Activated CD4-positive, alpha-beta T cell treated with anti-CD3 and anti-CD28 coated beads, Interleukin-2, amount 10 ng/mL, durations not matched to agents 24 days and 14 days (primary cell): ENCODE data around the gene EFTUD2. TPM values are rescaled to one million over a fixed set of nuclear protein-coding genes. Genes with fewer than 3 reads are reported as not detected.

Experiments used
- DNase-seq: peaks from one replicate; pipeline ENCODE4 v3.0.0; 2022
- H3K27ac Mint-ChIP-seq: one replicate; pipeline ENCODE4 v1.8.0; 2022; ENCODE audit warnings: mild to moderate bottlenecking, mixed read lengths
- H3K27me3 Mint-ChIP-seq: one replicate; pipeline ENCODE4 v1.8.0; 2022; ENCODE audit warnings: mixed read lengths
- H3K36me3 Mint-ChIP-seq: one replicate; pipeline ENCODE4 v1.8.0; 2022; ENCODE audit warnings: low read depth, mild to moderate bottlenecking, mixed read lengths
- H3K4me1 Mint-ChIP-seq: one replicate; pipeline ENCODE4 v1.8.0; 2021; ENCODE audit warnings: mixed read lengths
- H3K4me3 Mint-ChIP-seq: one replicate; pipeline ENCODE4 v1.8.0; 2022; ENCODE audit warnings: mild to moderate bottlenecking, moderate library complexity, mixed read lengths
- H3K9me3 Mint-ChIP-seq: one replicate; pipeline ENCODE4 v1.8.0; 2021; ENCODE audit warnings: mixed read lengths
- intact Hi-C: fragments of 100-400 bp; cut with micrococcal nuclease; formaldehyde crosslinking; loops from one replicate; pipeline ENCODE4 v1.15.1; 2023
- total RNA-seq: library from RNA; stranded (reverse); gene quantifications from 2 replicates; pipeline ENCODE4 v1.2.3, GENCODE V29; 2022

The EFTUD2 gene
- total RNA-seq, 1 donor from 2014 or later: 262 TPM

GRCh38 chr17:44877121-44877520 lies 22.1 kb downstream of the EFTUD2 start:
- DNase-seq: no peak
- H3K27me3 Mint-ChIP-seq: no peaks in the 10 kb centered on the region
- intact Hi-C loops: no loop called here
- no peaks in the 10 kb centered on the region for H3K9me3 Mint-ChIP-seq
- H3K36me3 Mint-ChIP-seq: peaks cover 49% of the 10 kb centered on the region
- no peak overlapping the region for H3K4me3 Mint-ChIP-seq
- peaks cover 2% of the 10 kb centered on the region for H3K4me1 Mint-ChIP-seq
- no peak overlapping the region for H3K27ac Mint-ChIP-seq

GRCh38 chr17:44875761-44876160 lies 23.5 kb downstream of the EFTUD2 start:
- intact Hi-C loops: no loop called here
- Mint-ChIP-seq H3K4me3 (no peak overlapping the region), H3K27me3 (no peaks in the 10 kb centered on the region), H3K27ac (no peak overlapping the region), H3K36me3 (peaks cover 52% of the 10 kb centered on the region), H3K9me3 (no peaks in the 10 kb centered on the region), H3K4me1 (peaks cover 2% of the 10 kb centered on the region)
- DNase-seq: no peak

GRCh38 chr17:44872131-44872768 lies 27.0 kb downstream of the EFTUD2 start:
- intact Hi-C loops: no loop called here
- Mint-ChIP-seq H3K9me3 (no peaks in the 10 kb centered on the region), H3K4me3 (no peak overlapping the region), H3K27ac (no peak overlapping the region), H3K4me1 (no peaks in the 10 kb centered on the region), H3K36me3 (peaks cover 59% of the 10 kb centered on the region), H3K27me3 (no peaks in the 10 kb centered on the region)
- DNase-seq: no peak

GRCh38 chr17:44871556-44871955 lies 27.7 kb downstream of the EFTUD2 start:
- Mint-ChIP-seq H3K4me1 (no peaks in the 10 kb centered on the region), H3K27ac (no peak overlapping the region), H3K36me3 (peaks cover 60% of the 10 kb centered on the region), H3K27me3 (no peaks in the 10 kb centered on the region), H3K9me3 (no peaks in the 10 kb centered on the region), H3K4me3 (no peak overlapping the region)
- DNase-seq: no peak
- intact Hi-C loops: no loop called here

GRCh38 chr17:44867841-44868240 lies 31.4 kb downstream of the EFTUD2 start:
- Mint-ChIP-seq H3K27me3 (no peaks in the 10 kb centered on the region), H3K36me3 (peaks cover 63% of the 10 kb centered on the region), H3K9me3 (no peaks in the 10 kb centered on the region), H3K4me3 (no peak overlapping the region), H3K27ac (no peak overlapping the region), H3K4me1 (no peaks in the 10 kb centered on the region)
- DNase-seq: no peak
- intact Hi-C loops: no loop called here

- DNase-seq: no peak
- Mint-ChIP-seq H3K36me3 (peaks cover 57% of the 10 kb centered on the region), H3K9me3 (no peaks in the 10 kb centered on the region), H3K4me3 (no peak overlapping the region), H3K4me1 (no peaks in the 10 kb centered on the region), H3K27me3 (no peaks in the 10 kb centered on the region), H3K27ac (no peak overlapping the region)
- intact Hi-C loops: loop anchor here (1.0 kb wide), 2 partner anchors 87 to 91 kb away; no protein-coding TSS in a partner anchor
These were observed 33.3 kb downstream of the EFTUD2 start for GRCh38 chr17:44865931-44866330.

GRCh38 chr17:44865231-44865660 lies 34.0 kb downstream of the EFTUD2 start:
- intact Hi-C loops: loop anchor here (1.0 kb wide), 2 partner anchors 86 to 90 kb away; no protein-coding TSS in a partner anchor
- Mint-ChIP-seq H3K9me3 (no peaks in the 10 kb centered on the region), H3K27ac (no peak overlapping the region), H3K27me3 (no peaks in the 10 kb centered on the region), H3K4me1 (no peaks in the 10 kb centered on the region), H3K4me3 (no peak overlapping the region), H3K36me3 (peaks cover 59% of the 10 kb centered on the region)
- peak; percentile 91 for DNase-seq

- intact Hi-C loops: loop anchor here (1.0 kb wide), 2 partner anchors 86 to 90 kb away; no protein-coding TSS in a partner anchor
- H3K4me3 Mint-ChIP-seq: no peak overlapping the region
- no peaks in the 10 kb centered on the region for H3K4me1 Mint-ChIP-seq
- H3K27me3 Mint-ChIP-seq: no peaks in the 10 kb centered on the region
- no peak for DNase-seq
- H3K27ac Mint-ChIP-seq: no peak overlapping the region
- no peaks in the 10 kb centered on the region for H3K9me3 Mint-ChIP-seq
- peaks cover 59% of the 10 kb centered on the region for H3K36me3 Mint-ChIP-seq
These were observed 34.4 kb downstream of the EFTUD2 start for GRCh38 chr17:44864831-44865230.

GRCh38 chr17:44863061-44863918 lies 36.0 kb downstream of the EFTUD2 start:
- intact Hi-C loops: no loop called here
- peaks cover 58% of the 10 kb centered on the region for H3K36me3 Mint-ChIP-seq
- DNase-seq: no peak

GRCh38 chr17:44862278-44862914 lies 36.8 kb downstream of the EFTUD2 start:
- Mint-ChIP-seq H3K4me1 (no peaks in the 10 kb centered on the region), H3K27me3 (no peaks in the 10 kb centered on the region), H3K4me3 (no peak overlapping the region), H3K27ac (no peak overlapping the region), H3K36me3 (peaks cover 54% of the 10 kb centered on the region), H3K9me3 (no peaks in the 10 kb centered on the region)
- no peak for DNase-seq
- intact Hi-C loops: no loop called here

More at GRCh38 chr17:44863061-44863918, 36.0 kb downstream of the EFTUD2 start:
- no peak overlapping the region for H3K27ac Mint-ChIP-seq
- H3K4me3 Mint-ChIP-seq: no peak overlapping the region
- H3K4me1 Mint-ChIP-seq: no peaks in the 10 kb centered on the region
- no peaks in the 10 kb centered on the region for H3K27me3 Mint-ChIP-seq
- H3K9me3 Mint-ChIP-seq: no peaks in the 10 kb centered on the region

- H3K27ac Mint-ChIP-seq: no peak overlapping the region
- no peak overlapping the region for H3K4me3 Mint-ChIP-seq
- intact Hi-C loops: no loop called here
- no peak for DNase-seq
- H3K27me3 Mint-ChIP-seq: no peaks in the 10 kb centered on the region
- H3K36me3 Mint-ChIP-seq: peaks cover 68% of the 10 kb centered on the region
- H3K4me1 Mint-ChIP-seq: no peaks in the 10 kb centered on the region
- no peaks in the 10 kb centered on the region for H3K9me3 Mint-ChIP-seq
These were observed 39.5 kb downstream of the EFTUD2 start for GRCh38 chr17:44859701-44860100.

- no peaks in the 10 kb centered on the region for H3K4me1 Mint-ChIP-seq
- no peak overlapping the region for H3K4me3 Mint-ChIP-seq
- intact Hi-C loops: no loop called here
- H3K36me3 Mint-ChIP-seq: peaks cover 70% of the 10 kb centered on the region
- H3K27me3 Mint-ChIP-seq: no peaks in the 10 kb centered on the region
- DNase-seq: no peak
- no peak overlapping the region for H3K27ac Mint-ChIP-seq
- no peaks in the 10 kb centered on the region for H3K9me3 Mint-ChIP-seq
These were observed 45.1 kb downstream of the EFTUD2 start for GRCh38 chr17:44854192-44854591.

- intact Hi-C loops: no loop called here
- H3K27ac Mint-ChIP-seq: no peak overlapping the region
- DNase-seq: no peak
- peaks cover 53% of the 10 kb centered on the region for H3K36me3 Mint-ChIP-seq
- no peaks in the 10 kb centered on the region for H3K4me1 Mint-ChIP-seq
- H3K4me3 Mint-ChIP-seq: no peak overlapping the region
- no peaks in the 10 kb centered on the region for H3K9me3 Mint-ChIP-seq
- no peaks in the 10 kb centered on the region for H3K27me3 Mint-ChIP-seq
These were observed 48.6 kb downstream of the EFTUD2 start for GRCh38 chr17:44850612-44851011.

GRCh38 chr17:44850025-44850424 lies 49.2 kb downstream of the EFTUD2 start:
- intact Hi-C loops: no loop called here
- Mint-ChIP-seq H3K4me1 (no peaks in the 10 kb centered on the region), H3K27ac (no peak overlapping the region), H3K36me3 (peaks cover 50% of the 10 kb centered on the region), H3K9me3 (no peaks in the 10 kb centered on the region), H3K27me3 (no peaks in the 10 kb centered on the region), H3K4me3 (no peak overlapping the region)
- DNase-seq: no peak
